Calu3 (cell line): Measurements from ENCODE around the gene CACNA2D1. TPM values are rescaled to one million over a fixed set of nuclear protein-coding genes. Genes with fewer than 3 reads are reported as not detected.

Experiments used
- BruUV-seq: library from RNA; stranded (reverse); fragments of 400-500 nt; replicated peaks from 2 replicates; lab custom pipeline; 2021; lab: Mats Ljungman, UMichigan
- CTCF ChIA-PET: fragments of 300-600 bp; sonication (Branson Sonifier 250); formaldehyde crosslinking; loops from one replicate; lab custom pipeline; 2022; ENCODE audit warnings: antibody characterized with exemption; lab: Charles Lee
- DNase-seq: peaks from one replicate; pipeline ENCODE4 v3.0.0; 2022
- H3K27ac Mint-ChIP-seq: one replicate; pipeline ENCODE4 v1.8.0; 2022; ENCODE audit warnings: mixed read lengths; ENCODE audit not compliant: unreplicated experiment
- H3K27me3 Mint-ChIP-seq: one replicate; pipeline ENCODE4 v1.8.0; 2022; ENCODE audit warnings: mixed read lengths; ENCODE audit not compliant: unreplicated experiment
- H3K36me3 Mint-ChIP-seq: one replicate; pipeline ENCODE4 v1.8.0; 2022; ENCODE audit warnings: mild to moderate bottlenecking, moderate library complexity, mixed read lengths; ENCODE audit not compliant: insufficient read depth, unreplicated experiment
- H3K4me1 Mint-ChIP-seq: one replicate; pipeline ENCODE4 v1.8.0; 2022; ENCODE audit warnings: mild to moderate bottlenecking, low read depth, mixed read lengths; ENCODE audit not compliant: unreplicated experiment
- H3K4me3 Mint-ChIP-seq: one replicate; pipeline ENCODE4 v1.8.0; 2022; ENCODE audit warnings: mild to moderate bottlenecking, low read depth, moderate library complexity, mixed read lengths; ENCODE audit not compliant: unreplicated experiment
- H3K9me3 Mint-ChIP-seq: one replicate; pipeline ENCODE4 v1.8.0; 2022; ENCODE audit warnings: low read depth, mixed read lengths; ENCODE audit not compliant: unreplicated experiment
- intact Hi-C: fragments of 100-400 bp; cut with micrococcal nuclease; formaldehyde crosslinking; loops from one replicate; pipeline ENCODE4 v1.10.0; 2022; ENCODE audit not compliant: unreplicated experiment
- total RNA-seq: library from RNA; stranded (reverse); gene quantifications from 2 replicates; pipeline ENCODE4 v1.2.3, GENCODE V29; 2022
- TF ChIP-seq, protein P1 (sequence below): fragments of 200-600 bp; IDR thresholded peaks from one replicate; pipeline ENCODE4 v1.8.0; 2022; ENCODE audit warnings: antibody characterized with exemption; ENCODE audit not compliant: unreplicated experiment

Gene CACNA2D1
- total RNA-seq, 1 experiment from 2014 or later: 10.4 TPM

DNA sequence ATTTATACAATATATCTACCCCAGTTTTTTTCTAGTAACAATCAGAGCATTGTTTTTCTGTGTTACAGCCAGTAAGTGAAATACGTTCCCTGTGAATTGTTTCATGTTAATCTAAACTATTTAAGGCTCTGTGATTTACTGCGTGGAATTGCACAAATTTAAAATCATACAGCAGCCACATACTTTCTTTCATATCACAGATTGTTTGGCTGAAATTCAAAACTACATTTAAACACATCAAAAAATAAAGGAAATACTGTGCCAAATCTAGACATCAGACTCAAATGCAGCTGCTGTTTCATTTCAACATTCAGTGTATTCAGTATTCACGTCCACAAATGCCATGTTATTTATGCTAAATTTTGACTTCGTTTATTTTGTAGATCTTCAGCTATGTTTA, 431.1 kb downstream of the CACNA2D1 start:
- Mint-ChIP-seq H3K4me1 (peaks cover 8% of the 10 kb centered on the region), H3K4me3 (no peak overlapping the region)

DNA sequence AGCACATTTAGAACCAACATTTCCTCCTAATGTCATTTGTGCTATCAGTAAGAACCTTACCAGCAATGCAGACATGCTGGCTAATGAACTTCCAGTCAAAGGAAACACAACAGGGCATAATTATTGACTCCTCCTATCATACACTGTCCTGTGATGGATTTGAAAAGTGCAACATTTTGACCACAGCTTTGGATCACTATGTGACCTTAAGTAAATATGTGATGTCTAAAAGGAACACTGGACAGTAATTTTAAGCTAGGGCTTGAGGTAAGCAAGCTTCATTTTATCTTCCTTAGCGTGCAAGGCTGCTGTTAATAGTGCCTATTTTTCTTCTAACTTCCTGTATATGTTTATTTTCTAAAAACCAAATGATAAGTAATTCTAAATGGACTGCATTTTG, 433.2 kb downstream of the CACNA2D1 start:
- DNase-seq: no peak
- H3K27me3 Mint-ChIP-seq: no peaks in the 10 kb centered on the region
- intact Hi-C loops: no loop called here
- H3K4me3 Mint-ChIP-seq: no peak overlapping the region
- H3K27ac Mint-ChIP-seq: no peak overlapping the region
- CTCF ChIA-PET: no interaction called here
- BruUV-seq: no TSS peak
- H3K4me1 Mint-ChIP-seq: no peaks in the 10 kb centered on the region
- no peaks in the 10 kb centered on the region for H3K9me3 Mint-ChIP-seq
- H3K36me3 Mint-ChIP-seq: no peaks in the 10 kb centered on the region
- TF ChIP-seq, protein P1, sequence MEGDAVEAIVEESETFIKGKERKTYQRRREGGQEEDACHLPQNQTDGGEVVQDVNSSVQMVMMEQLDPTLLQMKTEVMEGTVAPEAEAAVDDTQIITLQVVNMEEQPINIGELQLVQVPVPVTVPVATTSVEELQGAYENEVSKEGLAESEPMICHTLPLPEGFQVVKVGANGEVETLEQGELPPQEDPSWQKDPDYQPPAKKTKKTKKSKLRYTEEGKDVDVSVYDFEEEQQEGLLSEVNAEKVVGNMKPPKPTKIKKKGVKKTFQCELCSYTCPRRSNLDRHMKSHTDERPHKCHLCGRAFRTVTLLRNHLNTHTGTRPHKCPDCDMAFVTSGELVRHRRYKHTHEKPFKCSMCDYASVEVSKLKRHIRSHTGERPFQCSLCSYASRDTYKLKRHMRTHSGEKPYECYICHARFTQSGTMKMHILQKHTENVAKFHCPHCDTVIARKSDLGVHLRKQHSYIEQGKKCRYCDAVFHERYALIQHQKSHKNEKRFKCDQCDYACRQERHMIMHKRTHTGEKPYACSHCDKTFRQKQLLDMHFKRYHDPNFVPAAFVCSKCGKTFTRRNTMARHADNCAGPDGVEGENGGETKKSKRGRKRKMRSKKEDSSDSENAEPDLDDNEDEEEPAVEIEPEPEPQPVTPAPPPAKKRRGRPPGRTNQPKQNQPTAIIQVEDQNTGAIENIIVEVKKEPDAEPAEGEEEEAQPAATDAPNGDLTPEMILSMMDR: no peak

More for the DNA sequence above, 431.1 kb downstream of the CACNA2D1 start:
- no peak overlapping the region for H3K27ac Mint-ChIP-seq
- intact Hi-C loops: no loop called here
- no peaks in the 10 kb centered on the region for H3K27me3 Mint-ChIP-seq
- CTCF ChIA-PET: no interaction called here
- no peaks in the 10 kb centered on the region for H3K36me3 Mint-ChIP-seq
- H3K9me3 Mint-ChIP-seq: no peaks in the 10 kb centered on the region
- BruUV-seq: no TSS peak
- TF ChIP-seq, protein P1: no peak
- no peak for DNase-seq

DNA sequence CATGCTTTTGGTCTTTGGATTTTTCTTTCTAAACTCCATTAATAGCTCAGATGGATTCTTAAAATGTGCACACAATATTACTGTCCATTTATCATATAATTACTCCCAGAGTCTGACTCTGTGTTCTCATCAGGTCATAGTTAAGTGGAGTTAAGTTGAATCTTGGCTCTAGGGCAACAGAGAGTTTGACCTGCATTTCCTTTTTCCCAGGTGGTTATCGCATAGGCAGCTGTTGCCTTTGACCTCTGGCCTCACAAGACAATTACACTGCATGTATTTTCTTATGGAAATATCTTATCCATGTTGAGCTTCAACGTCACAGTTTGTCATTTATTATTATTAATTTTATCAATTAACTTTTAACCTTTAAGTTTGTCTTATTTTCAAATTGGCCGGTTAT, 436.3 kb downstream of the CACNA2D1 start:
- Mint-ChIP-seq H3K4me3 (no peak overlapping the region), H3K9me3 (no peaks in the 10 kb centered on the region), H3K27ac (no peak overlapping the region), H3K36me3 (no peaks in the 10 kb centered on the region), H3K4me1 (no peaks in the 10 kb centered on the region), H3K27me3 (no peaks in the 10 kb centered on the region)
- CTCF ChIA-PET: no interaction called here
- no peak for DNase-seq
- intact Hi-C loops: no loop called here
- no TSS peak for BruUV-seq
- TF ChIP-seq, protein P1: no peak

DNA sequence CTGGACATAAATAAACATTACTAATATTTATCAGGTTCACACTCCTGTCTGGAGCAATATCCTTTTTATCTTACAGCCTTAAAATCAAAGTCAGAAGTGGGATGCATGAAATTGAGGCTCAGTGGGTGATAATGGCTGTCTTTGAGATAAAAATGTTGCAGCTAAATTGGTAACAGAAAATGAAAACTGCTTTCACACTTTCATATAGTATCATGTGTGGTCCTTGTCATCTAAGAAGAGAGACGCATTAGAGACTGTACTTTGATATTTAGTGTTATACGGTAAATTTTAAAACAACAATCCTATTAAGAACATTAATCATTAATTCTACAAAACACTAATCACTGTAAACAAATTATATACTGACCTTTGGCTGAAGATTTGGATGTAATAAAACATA, 438.5 kb downstream of the CACNA2D1 start:
- DNase-seq: no peak
- no peaks in the 10 kb centered on the region for H3K27me3 Mint-ChIP-seq
- no peak overlapping the region for H3K4me3 Mint-ChIP-seq
- intact Hi-C loops: no loop called here
- no peaks in the 10 kb centered on the region for H3K9me3 Mint-ChIP-seq
- H3K36me3 Mint-ChIP-seq: no peaks in the 10 kb centered on the region
- BruUV-seq: no TSS peak
- no peak overlapping the region for H3K27ac Mint-ChIP-seq
- H3K4me1 Mint-ChIP-seq: no peaks in the 10 kb centered on the region
- CTCF ChIA-PET: no interaction called here
- TF ChIP-seq, protein P1: no peak
